Measurements from ENCODE around the gene SH2D3C.

SH2D3C gene

GRCh38 chr9:127778280-127779135, at the start of gene SH2D3C:
Gene SH2D3C (minus strand): TSS chr9:127778666. CDS start chr9:127778627, 39 bp downstream.
- peak in 1 of 4 experiments; percentile 25 for DNase-seq

GRCh38 chr9:127826253-127826913, 47.9 kb upstream of the SH2D3C start:
- DNase-seq, result no peak

GRCh38 chr9:127825319-127826051, 47.0 kb upstream of the SH2D3C start:
- no peak for DNase-seq

GRCh38 chr9:127822108-127822507, 43.6 kb upstream of the SH2D3C start:
- no peak for DNase-seq

GRCh38 chr9:127818574-127818973, 40.1 kb upstream of the SH2D3C start:
- no peak for DNase-seq

GRCh38 chr9:127817881-127818434, 39.5 kb upstream of the SH2D3C start:
- DNase-seq, result no peak

GRCh38 chr9:127816728-127817127, 38.3 kb upstream of the SH2D3C start:
- no peak for DNase-seq

- DNase-seq, result no peak
Measured at GRCh38 chr9:127816362-127816725, 37.9 kb upstream of the SH2D3C start.

- no peak for DNase-seq
Measured at GRCh38 chr9:127815512-127816361, 37.3 kb upstream of the SH2D3C start.

- DNase-seq, result no peak
Measured at GRCh38 chr9:127814619-127815511, 36.4 kb upstream of the SH2D3C start.

- DNase-seq, result no peak
Measured at GRCh38 chr9:127813686-127814226, 35.3 kb upstream of the SH2D3C start.

- no peak for DNase-seq
Measured at GRCh38 chr9:127812936-127813675, 34.6 kb upstream of the SH2D3C start.

GRCh38 chr9:127812011-127812410, 33.5 kb upstream of the SH2D3C start:
- DNase-seq, result no peak

GRCh38 chr9:127810378-127811187, 32.1 kb upstream of the SH2D3C start:
- DNase-seq, result no peak

GRCh38 chr9:127809540-127810377, 31.3 kb upstream of the SH2D3C start:
- DNase-seq, result no peak

GRCh38 chr9:127809002-127809539, 30.6 kb upstream of the SH2D3C start:
- DNase-seq, result no peak

GRCh38 chr9:127808347-127809001, 30.0 kb upstream of the SH2D3C start:
- DNase-seq, result no peak

Measured in activated CD4-positive, CD25-positive, alpha-beta regulatory T cell (primary cell).